Naive thymus-derived CD8-positive, alpha-beta T cell (primary cell): Measurements from ENCODE around the gene GH1. TPM values are rescaled to one million over a fixed set of nuclear protein-coding genes. Genes with fewer than 3 reads are reported as not detected.

Source experiments
- ATAC-seq, 2 donors: fragments of 150-1000 bp; cut with Tn5 transposase in 1 of 2; sonication (Bioruptor Pico), chemical (Tn5 transposase) in 1 of 2; 1 replicate in 1 of 2; 2 replicates in 1 of 2; pipeline ENCODE4 v1.10.0; 2021; ENCODE audit warnings: mild to moderate bottlenecking in 2 of 2, moderate library complexity in 2 of 2
- POLR2A ChIA-PET: fragments of 350-600 bp; sonication (Branson Sonifier 250); formaldehyde crosslinking; loops from one replicate; lab custom pipeline; 2021; ENCODE audit warnings: antibody characterized with exemption; lab: Charles Lee
- DNase-seq, 10 donors: peaks; one replicate each; pipeline versions ENCODE4 v3.0.0 to v3.0.0-alpha.2; 2020 to 2022
- H3K27ac Mint-ChIP-seq, 10 donors: one replicate each; pipeline ENCODE4 v1.8.0; 2020 to 2022; ENCODE audit warnings: mild to moderate bottlenecking in 10 of 10, mixed read lengths in 10 of 10, moderate library complexity in 4 of 10, inconsistent platforms in 1 of 10
- H3K27me3 Mint-ChIP-seq, 5 donors: one replicate each; pipeline ENCODE4 v1.8.0; 2021 to 2022; ENCODE audit warnings: mixed read lengths in 5 of 5
- H3K36me3 Mint-ChIP-seq, 3 donors: one replicate each; pipeline ENCODE4 v1.8.0; 2020 to 2022; ENCODE audit warnings: mixed read lengths in 3 of 3, mild to moderate bottlenecking in 2 of 3, inconsistent platforms in 1 of 3
- H3K4me1 Mint-ChIP-seq, 4 donors: one replicate each; pipeline ENCODE4 v1.8.0; 2021 to 2022; ENCODE audit warnings: mixed read lengths in 4 of 4
- H3K4me3 Mint-ChIP-seq, 10 donors: one replicate each; pipeline ENCODE4 v1.8.0; 2020 to 2022; ENCODE audit warnings: mild to moderate bottlenecking in 10 of 10, mixed read lengths in 10 of 10, moderate library complexity in 6 of 10, inconsistent platforms in 1 of 10
- H3K9me3 Mint-ChIP-seq, 9 donors: one replicate each; pipeline ENCODE4 v1.8.0; 2020 to 2022; ENCODE audit warnings: mixed read lengths in 9 of 9, mild to moderate bottlenecking in 3 of 9, inconsistent platforms in 1 of 9, moderate library complexity in 1 of 9
- polyA plus RNA-seq, 3 donors: library from polyadenylated mRNA; unstranded; fragments of 300-500 nt; fragmentation: Illumina TruSeq; gene quantifications; one replicate each; pipeline ENCODE4 v1.2.3, GENCODE V29; 2021
- total RNA-seq, 8 experiments: library from RNA in 2 of 8; stranded (reverse) in 2 of 8; gene quantifications; one replicate each; pipeline ENCODE4 v1.2.3 and lab custom pipeline; 2021 to 2026

The GH1 gene
- total and polyA plus RNA-seq, 5 experiments from 2014 or later, result not detected

DNA sequence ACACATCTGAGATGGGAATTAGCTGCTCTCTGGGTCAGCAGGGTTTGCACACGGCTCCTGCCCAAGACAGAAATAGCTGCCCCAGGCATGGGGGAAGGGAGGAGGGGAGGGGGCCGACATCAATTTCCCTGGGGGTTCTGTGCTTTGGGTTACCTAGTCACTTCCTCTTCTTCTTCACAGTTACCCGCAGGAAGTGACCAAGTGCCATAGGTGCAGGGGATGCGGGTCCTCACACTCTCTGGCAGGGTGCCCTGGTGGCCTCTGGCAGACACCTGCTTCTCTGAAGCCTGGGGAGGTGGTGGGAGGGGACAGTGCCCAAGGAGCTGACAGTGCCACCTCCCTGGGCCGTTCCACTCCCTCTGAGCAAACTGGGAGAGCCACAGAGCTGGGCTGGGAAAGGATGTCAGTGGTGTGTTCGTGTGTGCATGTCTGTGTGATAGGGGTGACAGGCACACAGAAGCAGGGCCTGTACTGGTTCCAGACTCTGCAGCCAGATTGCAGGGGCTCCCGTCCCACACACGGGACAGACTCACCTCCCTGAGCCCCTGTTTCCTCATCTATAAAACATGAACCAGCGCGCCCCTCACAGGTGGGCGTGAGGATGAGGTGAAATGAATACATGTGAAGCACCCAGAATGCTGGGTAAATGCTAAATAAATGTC lies 35.9 kb upstream of the GH1 start:
- peak in 7 of 10 donors; percentile 22 to 74 (median 43) for DNase-seq
- ATAC-seq, result peak; percentile 84 to 85
- Mint-ChIP-seq H3K27me3 (no peaks in the 10 kb centered on the region), H3K4me3 (peak overlapping the region; percentile 6 to 75 (median 58)), H3K36me3 (no peaks in the 10 kb centered on the region), H3K9me3 (no peaks in the 10 kb centered on the region), H3K27ac (peak overlapping the region; percentile 37 to 94 (median 84)), H3K4me1 (peaks cover 15 to 32% (median 27%) of the 10 kb centered on the region in 4 donors)
- POLR2A ChIA-PET, result interaction anchor here (0.8 to 1.6 kb wide), 5 partner anchors 8 to 191 kb away, joined by 3 to 6 read pairs (median 3); partner anchors contain the start of gene ICAM2

DNA sequence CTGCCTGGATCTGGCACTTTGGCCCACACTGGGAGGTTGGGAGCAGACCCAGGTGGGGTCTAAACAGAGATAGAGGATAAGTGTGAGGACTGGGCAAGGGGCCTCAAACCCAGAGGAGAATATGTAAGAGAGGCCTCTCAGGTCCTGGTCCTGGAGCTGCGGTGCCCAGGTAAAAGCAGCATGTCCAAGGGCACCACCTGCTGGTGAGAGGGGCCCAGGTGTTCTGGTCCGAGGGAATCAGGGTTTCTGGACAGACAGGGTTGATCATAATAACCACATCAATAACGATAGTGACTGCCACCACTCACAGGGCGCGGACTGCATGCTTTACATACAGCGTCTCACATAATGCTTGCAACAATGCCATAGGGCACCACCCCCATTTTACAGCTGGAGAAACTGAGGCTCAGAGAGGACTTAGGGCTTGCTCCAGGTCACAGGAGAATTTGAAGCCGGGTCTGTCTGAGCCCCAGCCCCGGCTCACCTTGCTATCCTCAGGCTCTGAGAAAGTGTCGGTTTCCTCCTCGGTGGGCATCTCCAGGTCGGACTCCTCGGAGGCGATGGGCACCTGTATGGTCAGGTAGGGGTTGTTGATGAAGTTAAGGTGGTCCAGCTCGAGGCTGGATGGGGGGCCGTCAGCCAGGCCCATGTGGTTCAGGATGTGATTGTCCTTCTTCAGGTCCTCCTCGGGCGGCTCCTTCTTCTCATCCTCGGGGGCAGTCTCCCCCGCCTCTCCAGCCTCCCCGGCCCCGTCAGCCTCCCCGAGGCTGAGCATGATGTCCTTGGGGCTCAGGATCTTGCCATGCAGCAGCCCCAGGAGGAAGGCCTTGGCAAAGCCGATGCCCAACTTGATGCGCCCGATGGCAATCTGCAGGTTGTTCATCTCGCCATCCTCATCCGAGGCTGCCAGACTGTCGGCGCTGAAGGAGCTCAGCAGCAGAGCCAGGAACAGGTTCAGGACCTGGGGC lies 32.6 kb upstream of the GH1 start:
- Mint-ChIP-seq H3K27me3 (no peaks in the 10 kb centered on the region), H3K9me3 (no peaks in the 10 kb centered on the region), H3K36me3 (no peaks in the 10 kb centered on the region), H3K4me3 (peak overlapping the region in 1 of 10 donors; percentile 15), H3K27ac (peak overlapping the region in 2 of 10 donors; percentile 47 to 71), H3K4me1 (peaks cover 17 to 40% (median 33%) of the 10 kb centered on the region in 4 donors)
- peak in 3 of 10 donors; percentile 19 to 33 (median 30) for DNase-seq
- no peak for ATAC-seq
- POLR2A ChIA-PET, result interaction anchor here (0.5 to 1.2 kb wide), 6 partner anchors 13 to 78 kb away, joined by 3 to 5 read pairs (median 3); partner anchors contain the start of gene ICAM2

DNA sequence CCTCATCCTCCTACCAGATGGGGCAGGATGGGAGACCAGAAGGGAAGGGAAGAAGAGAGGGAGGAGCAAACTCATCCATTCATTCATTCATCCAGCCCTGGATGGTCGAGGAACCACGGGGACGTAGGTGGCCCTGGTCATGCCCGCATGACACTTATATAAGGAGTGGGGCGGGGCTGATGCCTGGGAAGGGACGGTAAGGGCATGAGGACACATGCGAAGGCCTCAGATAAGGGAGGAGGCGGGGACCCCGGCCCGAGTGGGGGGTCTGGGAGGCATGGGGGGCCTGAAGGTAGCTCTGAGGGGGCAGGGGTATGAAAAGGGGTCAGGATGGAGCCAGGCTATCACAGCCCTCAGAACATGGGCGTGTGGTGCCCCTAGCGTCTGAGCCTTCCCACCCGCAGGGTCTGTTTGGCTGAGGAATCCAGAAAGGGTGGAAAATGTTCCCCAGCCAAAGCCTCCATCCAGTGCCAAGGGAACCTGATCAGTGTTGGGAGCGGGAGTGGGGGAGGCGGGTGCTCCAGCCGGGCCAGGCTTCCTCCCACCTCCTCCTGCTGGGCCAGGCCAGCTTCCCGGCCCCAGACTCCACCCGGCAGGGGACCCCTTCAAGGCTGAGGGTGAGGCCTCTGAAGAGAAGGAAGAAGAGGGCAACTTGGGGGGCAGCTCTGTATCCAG lies 31.1 kb upstream of the GH1 start:
- Mint-ChIP-seq H3K27ac (peak overlapping the region in 1 of 10 donors; percentile 41), H3K9me3 (no peaks in the 10 kb centered on the region), H3K4me3 (no peak overlapping the region), H3K36me3 (no peaks in the 10 kb centered on the region), H3K4me1 (peaks cover 19 to 48% (median 33%) of the 10 kb centered on the region in 4 donors), H3K27me3 (no peaks in the 10 kb centered on the region)
- DNase-seq (no peak), ATAC-seq (no peak)
- POLR2A ChIA-PET, result interaction anchor here (0.9 to 1.2 kb wide), 3 partner anchors 30 to 76 kb away, joined by 3 to 5 read pairs (median 5); partner anchors contain the start of gene ICAM2

DNA sequence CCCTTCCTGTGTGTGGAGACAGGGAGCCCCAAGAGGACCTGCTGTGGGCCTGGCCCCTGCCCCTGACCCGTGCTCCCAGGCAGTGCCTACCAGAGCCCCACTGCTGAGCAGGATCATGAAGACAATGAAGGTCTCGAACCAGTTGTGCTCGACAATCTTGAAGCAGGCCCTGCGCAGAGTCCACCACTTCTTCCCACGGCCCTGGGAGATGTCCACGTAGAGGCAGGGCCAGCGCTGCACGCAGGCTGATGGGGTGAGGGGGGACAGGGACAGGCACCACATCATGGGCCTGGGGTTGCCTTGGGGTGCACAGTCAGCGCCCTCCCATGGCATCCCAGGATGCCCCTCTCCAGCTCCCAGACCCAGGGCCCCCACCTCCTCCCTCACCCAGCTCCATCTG lies 29.9 kb upstream of the GH1 start:
- POLR2A ChIA-PET, result interaction anchor here (0.6 to 0.9 kb wide), 2 partner anchors 29 to 80 kb away, joined by 3 to 5 read pairs; no protein-coding TSS in a partner anchor
- Mint-ChIP-seq H3K4me1 (peaks cover 12 to 38% (median 22%) of the 10 kb centered on the region in 4 donors), H3K27me3 (peaks cover 0 to 1% (median 0%) of the 10 kb centered on the region in 5 donors)

DNA sequence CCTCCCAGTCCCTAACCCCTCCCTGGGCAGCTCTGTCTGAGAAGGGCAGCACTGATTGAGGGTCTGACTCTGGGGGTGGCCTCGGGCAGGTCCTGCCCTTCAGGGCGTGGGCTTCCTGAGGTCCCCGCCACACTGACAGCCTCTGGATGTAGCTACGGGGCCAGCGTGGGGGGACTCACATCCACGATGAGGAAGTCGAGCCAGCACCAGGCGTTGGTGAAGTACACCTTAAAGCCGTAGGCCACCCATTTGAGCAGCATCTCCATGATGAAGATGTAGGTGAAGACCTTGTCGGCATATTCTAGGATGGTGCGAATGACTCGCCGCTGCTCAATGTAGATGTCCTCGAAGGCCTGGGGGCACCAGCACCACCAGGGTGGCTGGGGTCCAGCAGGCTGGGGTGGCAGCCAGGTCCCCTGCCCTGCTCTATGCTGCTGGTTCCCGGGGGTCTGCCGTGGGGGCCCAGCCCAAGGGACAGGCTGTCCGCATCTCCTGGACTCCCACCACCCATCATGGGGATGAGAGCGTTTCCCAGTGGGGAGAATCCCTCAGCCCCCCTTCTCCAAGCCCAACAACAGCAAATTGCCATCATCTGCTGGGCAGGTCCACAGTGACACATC lies 29.2 kb upstream of the GH1 start:
- H3K4me1 Mint-ChIP-seq, result peaks cover 13 to 35% (median 23%) of the 10 kb centered on the region in 4 donors
- H3K36me3 Mint-ChIP-seq, result no peaks in the 10 kb centered on the region
- no peak for DNase-seq
- no peak for ATAC-seq
- H3K27ac Mint-ChIP-seq, result no peak overlapping the region
- H3K9me3 Mint-ChIP-seq, result no peaks in the 10 kb centered on the region
- H3K4me3 Mint-ChIP-seq, result no peak overlapping the region
- peaks cover 0 to 1% (median 0%) of the 10 kb centered on the region in 5 donors for H3K27me3 Mint-ChIP-seq
- POLR2A ChIA-PET, result interaction anchor here (0.6 to 2.7 kb wide), 5 partner anchors 8 to 138 kb away, joined by 3 to 47 read pairs (median 13); partner anchors contain the start of genes CD79B, GH1 and ICAM2

More for the DNA sequence above, 29.9 kb upstream of the GH1 start:
- H3K9me3 Mint-ChIP-seq, result no peaks in the 10 kb centered on the region
- no peak for DNase-seq
- H3K36me3 Mint-ChIP-seq, result no peaks in the 10 kb centered on the region
- H3K4me3 Mint-ChIP-seq, result no peak overlapping the region
- ATAC-seq, result no peak
- H3K27ac Mint-ChIP-seq, result peak overlapping the region in 2 of 10 donors; percentile 44 to 62

DNA sequence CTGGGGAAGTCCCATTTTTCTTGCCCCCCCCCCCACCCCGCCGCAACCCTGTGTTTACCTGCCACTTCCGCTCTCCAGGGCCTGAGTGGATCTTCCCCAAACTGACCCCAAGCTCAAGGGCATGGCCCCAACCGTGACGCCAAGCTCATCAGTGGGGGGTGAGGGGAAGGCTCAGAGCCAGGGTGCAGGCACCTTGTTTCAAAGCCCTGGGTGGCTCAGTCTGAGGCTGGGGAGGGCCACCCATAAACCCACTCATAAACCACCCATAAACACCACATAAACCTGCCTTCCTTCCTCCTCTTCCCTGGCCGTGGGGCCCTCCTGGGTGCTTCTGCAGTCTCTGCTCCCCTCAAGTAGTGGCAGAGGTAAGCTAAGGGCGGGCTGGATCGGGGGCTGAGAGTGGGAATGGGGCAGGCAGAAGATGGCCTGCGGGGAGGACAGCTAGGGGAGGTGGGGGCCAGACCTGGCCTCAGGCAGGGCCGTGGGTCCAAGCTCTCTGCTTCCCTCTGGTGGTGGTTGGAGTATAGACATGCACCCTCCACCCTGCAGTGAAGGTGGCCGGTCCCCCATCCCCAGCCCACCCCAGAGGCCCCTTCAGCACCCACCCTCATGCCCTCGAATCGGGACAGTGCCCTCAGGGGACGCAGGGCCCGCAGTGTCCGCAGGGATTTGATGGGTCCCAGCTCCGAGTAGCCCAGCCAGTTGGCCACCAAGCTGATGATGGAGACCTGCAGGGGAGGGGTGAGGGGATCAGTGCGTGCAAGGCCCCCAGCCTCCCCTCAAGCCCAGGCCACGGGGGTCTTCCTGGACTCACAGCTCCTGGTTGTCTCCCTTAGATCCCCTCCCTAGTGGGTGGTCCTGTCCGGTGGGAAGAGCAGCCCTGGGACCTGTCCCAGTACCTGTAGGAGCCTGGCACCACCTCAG lies 28.1 kb upstream of the GH1 start:
- peaks cover 0 to 1% (median 0%) of the 10 kb centered on the region in 5 donors for H3K27me3 Mint-ChIP-seq
- POLR2A ChIA-PET, result interaction anchor here (0.5 to 2.7 kb wide), 16 partner anchors 8 to 359 kb away, joined by 3 to 47 read pairs (median 5); partner anchors contain the start of genes CD79B, GH1 and ICAM2
- peak overlapping the region; percentile 61 to 82 (median 74) for H3K4me3 Mint-ChIP-seq
- no peaks in the 10 kb centered on the region for H3K36me3 Mint-ChIP-seq
- H3K27ac Mint-ChIP-seq, result peak overlapping the region in 6 of 10 donors; percentile 9 to 82 (median 64)
- DNase-seq (peak; percentile 16 to 72 (median 51)), ATAC-seq (peak; percentile 86 to 88)
- H3K4me1 Mint-ChIP-seq, result peaks cover 14 to 31% (median 23%) of the 10 kb centered on the region in 4 donors
- H3K9me3 Mint-ChIP-seq, result no peaks in the 10 kb centered on the region

DNA sequence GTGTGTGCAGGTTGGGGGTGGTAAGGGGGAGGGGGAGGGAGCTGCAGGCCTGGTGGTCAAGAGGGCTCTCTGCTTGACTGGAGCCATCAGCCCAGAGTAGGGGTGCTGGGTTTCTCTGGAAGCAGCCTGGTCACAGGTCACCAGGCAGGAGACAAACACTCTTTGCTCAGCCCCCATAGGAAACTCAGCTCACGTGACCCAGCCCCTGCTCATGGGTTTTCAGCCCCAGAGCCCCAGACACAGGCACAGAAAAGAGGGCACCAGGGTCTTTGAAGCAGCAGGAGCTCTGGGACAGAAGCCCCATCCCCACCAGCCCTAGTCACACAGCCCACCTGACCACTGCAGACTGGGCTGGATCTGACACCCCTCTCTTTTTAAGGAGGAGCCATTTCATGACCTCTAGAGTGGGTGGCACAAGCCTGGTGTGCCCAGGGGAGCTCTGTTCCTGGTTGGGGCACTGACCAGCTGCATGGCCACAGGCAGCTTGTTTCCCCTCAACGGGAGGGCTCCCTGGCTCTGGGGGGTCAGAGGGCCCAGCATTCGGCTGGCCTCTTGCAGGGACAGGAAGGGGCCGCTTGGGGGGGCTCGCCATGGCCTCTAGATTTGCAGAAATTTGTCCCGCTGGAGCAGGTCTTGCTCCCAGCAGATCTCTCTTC lies 27.3 kb upstream of the GH1 start:
- H3K27me3 Mint-ChIP-seq, result peaks cover 0 to 1% (median 0%) of the 10 kb centered on the region in 5 donors
- DNase-seq, result peak in 2 of 10 donors; percentile 9 to 50
- no peaks in the 10 kb centered on the region for H3K9me3 Mint-ChIP-seq
- H3K36me3 Mint-ChIP-seq, result no peaks in the 10 kb centered on the region
- H3K4me1 Mint-ChIP-seq, result peaks cover 13 to 28% (median 23%) of the 10 kb centered on the region in 4 donors
- H3K4me3 Mint-ChIP-seq, result peak overlapping the region in 7 of 10 donors; percentile 22 to 82 (median 72)
- H3K27ac Mint-ChIP-seq, result peak overlapping the region in 3 of 10 donors; percentile 52 to 68 (median 59)
- POLR2A ChIA-PET, result interaction anchor here (0.5 to 2.7 kb wide), 15 partner anchors 9 to 358 kb away, joined by 3 to 47 read pairs (median 5); partner anchors contain the start of genes CD79B, GH1 and ICAM2
- peak; percentile 27 to 35 for ATAC-seq

DNA sequence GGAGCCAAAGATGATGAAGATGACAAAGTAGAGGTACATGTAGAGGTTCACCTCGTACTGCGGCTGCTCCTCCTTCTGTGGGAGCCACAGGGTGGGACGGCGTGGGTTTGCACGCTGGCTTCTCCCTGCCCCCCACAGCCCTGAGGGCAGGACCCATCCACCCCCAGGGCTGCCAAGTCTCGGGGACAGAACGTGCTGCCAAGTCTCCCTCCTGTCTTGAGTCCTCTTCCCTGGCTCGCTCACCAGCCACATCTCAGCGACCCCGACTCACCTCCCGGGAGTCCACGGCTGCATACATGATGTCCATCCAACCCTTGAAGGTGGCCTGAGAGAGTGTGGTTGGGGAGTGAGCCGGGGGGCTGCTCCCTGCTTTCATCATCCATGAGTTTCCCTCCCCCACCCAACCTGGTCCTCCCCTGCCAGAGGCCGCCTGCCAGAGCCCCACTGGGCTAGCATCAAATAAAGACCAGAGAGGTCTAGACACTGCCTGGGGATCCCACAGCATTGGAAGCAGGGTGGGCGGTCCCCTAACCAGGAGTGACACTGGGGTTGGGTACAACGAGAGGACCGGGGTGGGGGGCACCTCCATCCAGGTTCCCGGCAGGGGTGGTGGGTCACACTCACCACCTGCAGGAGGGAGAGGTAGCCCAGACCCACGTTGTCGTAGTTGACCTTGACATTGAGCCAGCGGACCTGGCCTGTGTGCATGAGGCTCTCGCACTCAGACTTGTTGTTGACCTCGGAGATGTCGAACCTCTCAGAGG lies 26.3 kb upstream of the GH1 start:
- H3K27me3 Mint-ChIP-seq, result peaks cover 0 to 1% (median 0%) of the 10 kb centered on the region in 5 donors
- no peaks in the 10 kb centered on the region for H3K9me3 Mint-ChIP-seq
- peak overlapping the region in 6 of 10 donors; percentile 41 to 73 (median 66) for H3K4me3 Mint-ChIP-seq
- POLR2A ChIA-PET, result interaction anchor here (1.3 to 2.7 kb wide), 2 partner anchors 8 to 14 kb away, joined by 3 to 47 read pairs; partner anchors contain the start of gene CD79B
- peak overlapping the region in 2 of 10 donors; percentile 34 to 59 for H3K27ac Mint-ChIP-seq
- ATAC-seq, result no peak
- peaks cover 11 to 27% (median 23%) of the 10 kb centered on the region in 4 donors for H3K4me1 Mint-ChIP-seq
- DNase-seq, result no peak
- H3K36me3 Mint-ChIP-seq, result no peaks in the 10 kb centered on the region

DNA sequence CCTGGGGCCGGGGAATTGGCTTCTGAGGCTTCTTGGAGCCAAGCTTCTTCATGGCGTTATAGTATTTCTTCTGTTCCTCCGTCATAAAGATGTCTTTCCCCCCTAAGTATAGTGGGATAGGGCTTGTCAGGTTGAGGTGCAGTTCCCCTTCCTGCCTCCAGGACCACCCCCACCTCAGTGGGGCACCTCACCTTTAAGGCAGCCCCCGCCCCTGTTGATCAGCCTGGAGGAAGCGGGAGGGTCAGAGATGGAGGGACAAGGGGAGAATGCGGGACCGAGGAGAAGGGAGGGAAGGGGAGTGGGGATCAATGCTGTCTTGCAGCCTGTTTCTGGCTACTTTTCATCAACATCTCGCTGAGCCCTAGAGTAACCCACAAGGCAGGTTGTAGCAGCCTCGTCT lies 25.1 kb upstream of the GH1 start:
- no peaks in the 10 kb centered on the region for H3K36me3 Mint-ChIP-seq
- peaks cover 0 to 1% (median 0%) of the 10 kb centered on the region in 5 donors for H3K27me3 Mint-ChIP-seq
- DNase-seq (no peak), ATAC-seq (no peak)
- peaks cover 13 to 37% (median 25%) of the 10 kb centered on the region in 4 donors for H3K4me1 Mint-ChIP-seq
- H3K4me3 Mint-ChIP-seq, result no peak overlapping the region
- no peaks in the 10 kb centered on the region for H3K9me3 Mint-ChIP-seq
- POLR2A ChIA-PET, result interaction anchor here (0.6 kb wide), 1 partner anchor 11 kb away, joined by 3 read pairs; no protein-coding TSS in a partner anchor
- no peak overlapping the region for H3K27ac Mint-ChIP-seq
